ELF-1 (cell line): ENCODE measurements around the gene SYT12.

Source experiments
- DNase-seq: peaks from one replicate; pipeline ENCODE4 v3.0.0-alpha.2; 2016; ENCODE audit warnings: low read depth, low spot score

SYT12 gene

GRCh38 chr11:67099831-67100324 is 76.9 kb downstream of the SYT12 start:
- no peak for DNase-seq
